IPS-15b (cell line): ENCODE results near the gene COL23A1.

Experiments
- H3K27me3 ChIP-seq: one replicate; pipeline ENCODE4 v1.6.1; 2013; ENCODE audit warnings: low read length; ENCODE audit not compliant: control insufficient read depth, insufficient read depth
- H3K36me3 ChIP-seq: one replicate; pipeline ENCODE4 v1.6.1; 2013; ENCODE audit warnings: low read length; ENCODE audit not compliant: control insufficient read depth, insufficient read depth
- H3K4me1 ChIP-seq: one replicate; pipeline ENCODE4 v1.6.1; 2013; ENCODE audit warnings: mild to moderate bottlenecking, low read length; ENCODE audit not compliant: control insufficient read depth, insufficient read depth
- H3K4me3 ChIP-seq: one replicate; pipeline ENCODE4 v1.5.1; 2013; ENCODE audit warnings: low read depth, low read length
- H3K9ac ChIP-seq: one replicate; pipeline ENCODE4 v1.6.1; 2013; ENCODE audit warnings: low read depth, mild to moderate bottlenecking, low read length
- H3K9me3 ChIP-seq: one replicate; pipeline ENCODE4 v1.6.1; 2013; ENCODE audit warnings: mild to moderate bottlenecking, low read length; ENCODE audit not compliant: control insufficient read depth, insufficient read depth

Gene COL23A1

GRCh38 chr5:178271231-178271630 lies 319.0 kb downstream of the COL23A1 start:
- Histone ChIP-seq H3K9ac (no peak overlapping the region), H3K4me3 (no peak overlapping the region), H3K27me3 (no peaks in the 10 kb centered on the region), H3K4me1 (no peaks in the 10 kb centered on the region), H3K9me3 (no peaks in the 10 kb centered on the region), H3K36me3 (no peaks in the 10 kb centered on the region)

GRCh38 chr5:178269499-178269898 lies 320.7 kb downstream of the COL23A1 start:
- Histone ChIP-seq H3K9me3 (no peaks in the 10 kb centered on the region), H3K27me3 (no peaks in the 10 kb centered on the region), H3K9ac (no peak overlapping the region), H3K4me3 (no peak overlapping the region), H3K36me3 (no peaks in the 10 kb centered on the region), H3K4me1 (no peaks in the 10 kb centered on the region)

GRCh38 chr5:178267876-178268275 lies 322.3 kb downstream of the COL23A1 start:
- H3K9me3 ChIP-seq = no peaks in the 10 kb centered on the region
- H3K9ac ChIP-seq = no peak overlapping the region
- H3K27me3 ChIP-seq = no peaks in the 10 kb centered on the region
- H3K36me3 ChIP-seq = no peaks in the 10 kb centered on the region
- H3K4me1 ChIP-seq = no peaks in the 10 kb centered on the region
- no peak overlapping the region for H3K4me3 ChIP-seq

GRCh38 chr5:178267245-178267644 lies 322.9 kb downstream of the COL23A1 start:
- no peaks in the 10 kb centered on the region for H3K4me1 ChIP-seq
- H3K4me3 ChIP-seq = no peak overlapping the region
- no peaks in the 10 kb centered on the region for H3K27me3 ChIP-seq
- no peak overlapping the region for H3K9ac ChIP-seq
- H3K9me3 ChIP-seq = no peaks in the 10 kb centered on the region
- H3K36me3 ChIP-seq = no peaks in the 10 kb centered on the region

GRCh38 chr5:178266581-178266980 lies 323.6 kb downstream of the COL23A1 start:
- H3K4me3 ChIP-seq = no peak overlapping the region
- no peaks in the 10 kb centered on the region for H3K36me3 ChIP-seq
- no peaks in the 10 kb centered on the region for H3K27me3 ChIP-seq
- no peak overlapping the region for H3K9ac ChIP-seq
- no peaks in the 10 kb centered on the region for H3K9me3 ChIP-seq
- H3K4me1 ChIP-seq = no peaks in the 10 kb centered on the region

GRCh38 chr5:178265746-178266145 lies 324.4 kb downstream of the COL23A1 start:
- no peak overlapping the region for H3K4me3 ChIP-seq
- no peaks in the 10 kb centered on the region for H3K27me3 ChIP-seq
- no peaks in the 10 kb centered on the region for H3K9me3 ChIP-seq
- H3K36me3 ChIP-seq = no peaks in the 10 kb centered on the region
- H3K4me1 ChIP-seq = no peaks in the 10 kb centered on the region
- no peak overlapping the region for H3K9ac ChIP-seq

- no peak overlapping the region for H3K4me3 ChIP-seq
- no peaks in the 10 kb centered on the region for H3K36me3 ChIP-seq
- H3K9ac ChIP-seq = no peak overlapping the region
- H3K9me3 ChIP-seq = no peaks in the 10 kb centered on the region
- H3K27me3 ChIP-seq = no peaks in the 10 kb centered on the region
- H3K4me1 ChIP-seq = no peaks in the 10 kb centered on the region
Observed at GRCh38 chr5:178264044-178264443, 326.1 kb downstream of the COL23A1 start.

GRCh38 chr5:178261666-178262600 lies 328.3 kb downstream of the COL23A1 start:
- Histone ChIP-seq H3K4me3 (no peak overlapping the region), H3K4me1 (no peaks in the 10 kb centered on the region), H3K9ac (no peak overlapping the region), H3K9me3 (no peaks in the 10 kb centered on the region), H3K36me3 (no peaks in the 10 kb centered on the region), H3K27me3 (no peaks in the 10 kb centered on the region)

- Histone ChIP-seq H3K9me3 (no peaks in the 10 kb centered on the region), H3K36me3 (no peaks in the 10 kb centered on the region), H3K4me3 (no peak overlapping the region), H3K4me1 (no peaks in the 10 kb centered on the region), H3K9ac (no peak overlapping the region), H3K27me3 (no peaks in the 10 kb centered on the region)
Observed at GRCh38 chr5:178259623-178260536, 330.3 kb downstream of the COL23A1 start.

- Histone ChIP-seq H3K27me3 (no peaks in the 10 kb centered on the region), H3K36me3 (no peaks in the 10 kb centered on the region), H3K4me3 (no peak overlapping the region), H3K4me1 (no peaks in the 10 kb centered on the region), H3K9ac (no peak overlapping the region), H3K9me3 (no peaks in the 10 kb centered on the region)
Observed at GRCh38 chr5:178257650-178258049, 332.5 kb downstream of the COL23A1 start.

- Histone ChIP-seq H3K27me3 (no peaks in the 10 kb centered on the region), H3K9me3 (no peaks in the 10 kb centered on the region), H3K4me3 (no peak overlapping the region), H3K36me3 (no peaks in the 10 kb centered on the region), H3K4me1 (no peaks in the 10 kb centered on the region), H3K9ac (no peak overlapping the region)
Observed at GRCh38 chr5:178256746-178257145, 333.4 kb downstream of the COL23A1 start.
